ENCODE results near the gene ZC3H14. TPM values are rescaled to one million over a fixed set of nuclear protein-coding genes. Genes with fewer than 3 reads are reported as not detected.

The ZC3H14 gene
- total RNA-seq, 1 donor from 2014 or later = 59.6 TPM

GRCh38 chr14:88630565-88630964, 67.7 kb downstream of the ZC3H14 start:
- no peak overlapping the region for H3K4me3 Mint-ChIP-seq (ENCODE audit: unreplicated experiment)
- no peak for DNase-seq
- H3K36me3 Mint-ChIP-seq (ENCODE audit: unreplicated experiment) = no peaks in the 10 kb centered on the region
- H3K9me3 Mint-ChIP-seq (ENCODE audit: unreplicated experiment) = no peaks in the 10 kb centered on the region
- no peak for TF ChIP-seq CTCF (IDR thresholded peaks at IDR 0.05; ENCODE audit: partially characterized antibody, unreplicated experiment)
- H3K27me3 Mint-ChIP-seq (ENCODE audit: unreplicated experiment) = no peaks in the 10 kb centered on the region
- no peak overlapping the region for H3K27ac Mint-ChIP-seq (ENCODE audit: unreplicated experiment)
- no peaks in the 10 kb centered on the region for H3K4me1 Mint-ChIP-seq (ENCODE audit: low read depth, unreplicated experiment)

DNA sequence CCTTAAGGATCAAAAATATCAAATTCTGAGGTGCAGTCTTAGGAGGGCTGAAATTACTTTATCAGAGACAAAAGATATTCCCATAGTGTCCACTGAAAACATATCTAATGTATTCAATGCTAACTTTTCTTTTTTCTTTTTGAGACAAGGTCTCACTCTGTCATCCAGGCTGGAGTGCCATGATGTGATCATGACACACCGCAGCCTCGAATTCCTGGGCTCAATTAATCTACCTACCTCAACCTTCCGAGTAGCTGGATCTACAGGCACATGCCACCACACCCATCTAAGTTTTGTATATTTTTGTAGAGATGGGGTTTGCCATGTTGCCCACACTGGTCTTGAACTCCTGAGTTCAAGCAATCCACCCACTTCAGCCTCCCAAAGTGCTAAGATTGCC, 68.3 kb downstream of the ZC3H14 start:
- H3K9me3 Mint-ChIP-seq (ENCODE audit: unreplicated experiment) = no peaks in the 10 kb centered on the region
- H3K27me3 Mint-ChIP-seq (ENCODE audit: unreplicated experiment) = no peaks in the 10 kb centered on the region
- H3K4me1 Mint-ChIP-seq (ENCODE audit: low read depth, unreplicated experiment) = no peaks in the 10 kb centered on the region
- H3K27ac Mint-ChIP-seq (ENCODE audit: unreplicated experiment) = no peak overlapping the region
- H3K36me3 Mint-ChIP-seq (ENCODE audit: unreplicated experiment) = no peaks in the 10 kb centered on the region
- no peak overlapping the region for H3K4me3 Mint-ChIP-seq (ENCODE audit: unreplicated experiment)
- no peak for TF ChIP-seq CTCF (IDR thresholded peaks at IDR 0.05; ENCODE audit: partially characterized antibody, unreplicated experiment)
- no peak for DNase-seq

DNA sequence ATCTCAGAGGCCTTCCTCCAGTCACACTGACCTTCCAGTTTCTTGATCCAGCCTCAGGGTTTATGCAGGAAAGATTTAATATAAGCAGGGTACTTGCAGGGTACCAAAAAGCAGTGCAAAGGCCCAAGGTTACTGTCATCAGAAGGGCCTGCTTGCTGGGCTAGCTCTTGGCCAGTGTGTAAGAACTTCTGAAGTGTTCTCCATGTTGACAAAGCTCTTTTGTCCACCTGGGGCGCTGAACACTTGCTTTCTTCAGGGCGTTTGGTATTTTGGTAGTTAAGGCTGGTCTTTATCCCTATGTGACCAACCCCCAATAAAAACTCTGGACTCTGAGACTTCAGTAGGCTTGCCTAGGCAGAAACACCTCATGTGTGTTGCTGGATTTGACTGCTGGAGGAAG, 69.7 kb downstream of the ZC3H14 start:
- Mint-ChIP-seq H3K4me1 (ENCODE audit: low read depth, unreplicated experiment) (no peaks in the 10 kb centered on the region), H3K4me3 (ENCODE audit: unreplicated experiment) (no peak overlapping the region), H3K27ac (ENCODE audit: unreplicated experiment) (no peak overlapping the region), H3K27me3 (ENCODE audit: unreplicated experiment) (no peaks in the 10 kb centered on the region), H3K36me3 (ENCODE audit: unreplicated experiment) (no peaks in the 10 kb centered on the region), H3K9me3 (ENCODE audit: unreplicated experiment) (no peaks in the 10 kb centered on the region)
- TF ChIP-seq CTCF (IDR thresholded peaks at IDR 0.05; ENCODE audit: partially characterized antibody, unreplicated experiment) = no peak
- no peak for DNase-seq

- peaks cover 4% of the 10 kb centered on the region for H3K9me3 Mint-ChIP-seq (ENCODE audit: unreplicated experiment)
- no peak for DNase-seq
- H3K27ac Mint-ChIP-seq (ENCODE audit: unreplicated experiment) = no peak overlapping the region
- TF ChIP-seq CTCF (IDR thresholded peaks at IDR 0.05; ENCODE audit: partially characterized antibody, unreplicated experiment) = no peak
- no peaks in the 10 kb centered on the region for H3K27me3 Mint-ChIP-seq (ENCODE audit: unreplicated experiment)
- H3K4me1 Mint-ChIP-seq (ENCODE audit: low read depth, unreplicated experiment) = no peaks in the 10 kb centered on the region
- no peak overlapping the region for H3K4me3 Mint-ChIP-seq (ENCODE audit: unreplicated experiment)
- peaks cover 5% of the 10 kb centered on the region for H3K36me3 Mint-ChIP-seq (ENCODE audit: unreplicated experiment)
Measured at GRCh38 chr14:88639221-88639620, 76.4 kb downstream of the ZC3H14 start.

- no peak overlapping the region for H3K27ac Mint-ChIP-seq (ENCODE audit: unreplicated experiment)
- no peak for DNase-seq
- H3K4me3 Mint-ChIP-seq (ENCODE audit: unreplicated experiment) = no peak overlapping the region
- H3K36me3 Mint-ChIP-seq (ENCODE audit: unreplicated experiment) = peaks cover 1% of the 10 kb centered on the region
- no peak for TF ChIP-seq CTCF (IDR thresholded peaks at IDR 0.05; ENCODE audit: partially characterized antibody, unreplicated experiment)
- H3K27me3 Mint-ChIP-seq (ENCODE audit: unreplicated experiment) = no peaks in the 10 kb centered on the region
- H3K9me3 Mint-ChIP-seq (ENCODE audit: unreplicated experiment) = no peaks in the 10 kb centered on the region
- H3K4me1 Mint-ChIP-seq (ENCODE audit: low read depth, unreplicated experiment) = no peaks in the 10 kb centered on the region
Measured at GRCh38 chr14:88660056-88660455, 97.2 kb downstream of the ZC3H14 start.

All from glutamatergic neuron (in vitro differentiated cells).